Osteoblast (primary cell): ENCODE data around the gene PPARD. TPM values are rescaled to one million over a fixed set of nuclear protein-coding genes. Genes with fewer than 3 reads are reported as not detected.

Experiments
- DNase-seq: peaks from one replicate; pipeline ENCODE4 v3.0.0; 2011; ENCODE audit warnings: low spot score, mixed read lengths; ENCODE audit not compliant: insufficient read length; ENCODE audit errors: missing footprints
- H2AFZ ChIP-seq: 2 replicates; pipeline ENCODE4 v1.6.0; 2011; ENCODE audit warnings: mild to moderate bottlenecking, low read length
- H3K27ac ChIP-seq: 2 replicates; pipeline ENCODE4 v1.5.1; 2011; ENCODE audit warnings: mild to moderate bottlenecking, low read depth, low read length, moderate library complexity
- H3K27me3 ChIP-seq: 2 replicates; pipeline ENCODE4 v1.6.0; 2012; ENCODE audit warnings: mild to moderate bottlenecking, control low read depth, inconsistent platforms, low read length, moderate library complexity; ENCODE audit not compliant: insufficient read depth
- H3K36me3 ChIP-seq: 2 replicates; pipeline ENCODE4 v1.5.1; 2011; ENCODE audit warnings: mild to moderate bottlenecking, low read length, control low read depth, moderate library complexity; ENCODE audit not compliant: insufficient read depth
- H3K4me1 ChIP-seq: 2 replicates; pipeline ENCODE4 v1.5.1; 2011; ENCODE audit warnings: mild to moderate bottlenecking, low read length, control low read depth, moderate library complexity; ENCODE audit not compliant: insufficient read depth
- H3K4me2 ChIP-seq: 2 replicates; pipeline ENCODE4 v1.6.0; 2011; ENCODE audit warnings: mild to moderate bottlenecking, low read length; ENCODE audit not compliant: insufficient read depth
- H3K4me3 ChIP-seq: fragments of 200-600 bp; sonication (generic); 3 replicates; pipeline ENCODE4 v1.5.1; 2012; ENCODE audit warnings: mild to moderate bottlenecking, low read length, inconsistent platforms; ENCODE audit not compliant: insufficient read depth
- H3K79me2 ChIP-seq: 2 replicates; pipeline ENCODE4 v1.6.0; 2012; ENCODE audit warnings: mild to moderate bottlenecking, low read length, control low read depth, inconsistent platforms; ENCODE audit not compliant: insufficient read depth
- H3K9me3 ChIP-seq: 2 replicates; pipeline ENCODE4 v1.5.1; 2011; ENCODE audit warnings: low read depth, low read length, control low read depth
- H4K20me1 ChIP-seq: 2 replicates; pipeline ENCODE4 v1.6.0; 2012; ENCODE audit warnings: mild to moderate bottlenecking, low read length, control low read depth; ENCODE audit not compliant: insufficient read depth
- CTCF ChIP-seq: IDR thresholded peaks from 2 replicates; pipeline ENCODE4 v1.5.1; 2011; ENCODE audit warnings: mild to moderate bottlenecking, low read depth, low read length, moderate library complexity; ENCODE audit errors: extremely low read depth
- total RNA-seq: library from RNA; depleted of rRNA; stranded (reverse); fragments of >200 nt; gene quantifications from 2 replicates; pipeline ENCODE4 v1.2.3, GENCODE V29; 2012

The PPARD gene
- total RNA-seq, 1 donor: 12.3 TPM

- Histone ChIP-seq H3K4me3 (peak overlapping the region; percentile 99), H3K36me3 (peaks cover 49% of the 10 kb centered on the region), H3K27ac (peak overlapping the region; percentile 93), H3K4me2 (peak overlapping the region; percentile 95), H2AFZ (no peak overlapping the region), H3K4me1 (peaks cover 24% of the 10 kb centered on the region), H4K20me1 (peaks cover 47% of the 10 kb centered on the region), H3K9me3 (no peaks in the 10 kb centered on the region), H3K79me2 (peaks cover 30% of the 10 kb centered on the region), H3K27me3 (no peaks in the 10 kb centered on the region)
- peak; percentile 73 for DNase-seq
- no peak for TF ChIP-seq CTCF
These were observed 126.8 kb downstream of the PPARD start for GRCh38 chr6:35468980-35469750.

DNA sequence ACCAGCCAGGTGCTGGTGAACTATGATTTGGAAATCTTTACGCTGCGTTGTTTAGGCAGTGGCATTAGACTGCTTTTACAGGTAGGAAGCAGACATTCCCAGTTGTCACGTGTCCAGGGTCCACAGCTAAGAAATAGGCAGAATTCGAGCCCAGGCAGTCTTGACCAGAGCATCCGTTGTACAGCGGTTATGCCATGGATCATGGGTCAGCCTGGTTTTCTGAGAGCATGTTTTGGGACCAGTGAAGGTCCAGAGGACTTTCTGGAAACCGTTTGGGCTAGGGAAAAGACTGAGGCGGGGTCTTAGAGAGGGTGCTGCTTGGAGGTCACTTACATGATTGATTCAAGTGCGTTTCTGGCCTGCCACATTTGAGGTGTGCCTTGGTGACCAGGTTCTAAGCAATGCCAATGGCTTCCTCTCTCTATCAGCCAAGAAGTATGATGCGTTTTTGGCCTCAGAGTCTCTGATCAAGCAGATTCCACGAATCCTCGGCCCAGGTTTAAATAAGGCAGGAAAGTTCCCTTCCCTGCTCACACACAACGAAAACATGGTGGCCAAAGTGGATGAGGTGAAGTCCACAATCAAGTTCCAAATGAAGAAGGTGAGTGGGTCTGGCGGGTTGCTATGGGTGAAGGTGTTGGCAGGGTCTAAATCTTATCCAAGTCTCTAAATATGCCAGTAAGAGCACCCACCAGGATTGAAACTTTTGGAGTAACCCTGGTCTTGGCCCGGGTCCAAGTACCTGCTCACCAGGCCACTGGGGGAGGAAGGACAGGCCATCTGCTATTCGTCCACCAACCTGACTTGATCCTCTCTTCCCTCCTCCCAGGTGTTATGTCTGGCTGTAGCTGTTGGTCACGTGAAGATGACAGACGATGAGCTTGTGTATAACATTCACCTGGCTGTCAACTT is 127.6 kb downstream of the PPARD start:
- DNase-seq: peak; percentile 88
- Histone ChIP-seq H3K27ac (peak overlapping the region; percentile 93), H2AFZ (no peak overlapping the region), H3K79me2 (peaks cover 30% of the 10 kb centered on the region), H3K4me1 (peaks cover 24% of the 10 kb centered on the region), H3K9me3 (no peaks in the 10 kb centered on the region), H3K36me3 (peaks cover 56% of the 10 kb centered on the region), H4K20me1 (peaks cover 47% of the 10 kb centered on the region), H3K4me3 (peak overlapping the region; percentile 99), H3K27me3 (no peaks in the 10 kb centered on the region), H3K4me2 (peak overlapping the region; percentile 95)
- TF ChIP-seq CTCF: no peak

GRCh38 chr6:35470663-35471120 is 128.3 kb downstream of the PPARD start:
- H3K27me3 ChIP-seq: no peaks in the 10 kb centered on the region
- peak overlapping the region; percentile 99 for H3K4me3 ChIP-seq
- H2AFZ ChIP-seq: no peak overlapping the region
- no peaks in the 10 kb centered on the region for H3K9me3 ChIP-seq
- peaks cover 58% of the 10 kb centered on the region for H3K36me3 ChIP-seq
- peaks cover 24% of the 10 kb centered on the region for H3K4me1 ChIP-seq
- peak; percentile 61 for DNase-seq
- peaks cover 47% of the 10 kb centered on the region for H4K20me1 ChIP-seq
- peaks cover 30% of the 10 kb centered on the region for H3K79me2 ChIP-seq
- H3K27ac ChIP-seq: no peak overlapping the region
- TF ChIP-seq CTCF: no peak
- peak overlapping the region; percentile 95 for H3K4me2 ChIP-seq
